ENCODE results near the gene WDFY3.

- TF ChIP-seq EZH2phosphoT487 (IDR thresholded peaks at IDR 0.05) (no peak), EZH2 (IDR thresholded peaks at IDR 0.05) (no peak)
- TF ChIP-seq, protein P1, sequence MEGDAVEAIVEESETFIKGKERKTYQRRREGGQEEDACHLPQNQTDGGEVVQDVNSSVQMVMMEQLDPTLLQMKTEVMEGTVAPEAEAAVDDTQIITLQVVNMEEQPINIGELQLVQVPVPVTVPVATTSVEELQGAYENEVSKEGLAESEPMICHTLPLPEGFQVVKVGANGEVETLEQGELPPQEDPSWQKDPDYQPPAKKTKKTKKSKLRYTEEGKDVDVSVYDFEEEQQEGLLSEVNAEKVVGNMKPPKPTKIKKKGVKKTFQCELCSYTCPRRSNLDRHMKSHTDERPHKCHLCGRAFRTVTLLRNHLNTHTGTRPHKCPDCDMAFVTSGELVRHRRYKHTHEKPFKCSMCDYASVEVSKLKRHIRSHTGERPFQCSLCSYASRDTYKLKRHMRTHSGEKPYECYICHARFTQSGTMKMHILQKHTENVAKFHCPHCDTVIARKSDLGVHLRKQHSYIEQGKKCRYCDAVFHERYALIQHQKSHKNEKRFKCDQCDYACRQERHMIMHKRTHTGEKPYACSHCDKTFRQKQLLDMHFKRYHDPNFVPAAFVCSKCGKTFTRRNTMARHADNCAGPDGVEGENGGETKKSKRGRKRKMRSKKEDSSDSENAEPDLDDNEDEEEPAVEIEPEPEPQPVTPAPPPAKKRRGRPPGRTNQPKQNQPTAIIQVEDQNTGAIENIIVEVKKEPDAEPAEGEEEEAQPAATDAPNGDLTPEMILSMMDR (IDR thresholded peaks at IDR 0.05): no peak
These were observed 334.4 kb downstream of the WDFY3 start for GRCh38 chr4:84632092-84632491.
